ENCODE results near the gene SPEG.

SPEG gene

GRCh38 chr2:219497495-219498279, 63.0 kb downstream of the SPEG start:
- DNase-seq (ENCODE audit: low read depth), result peak; percentile 63

DNA sequence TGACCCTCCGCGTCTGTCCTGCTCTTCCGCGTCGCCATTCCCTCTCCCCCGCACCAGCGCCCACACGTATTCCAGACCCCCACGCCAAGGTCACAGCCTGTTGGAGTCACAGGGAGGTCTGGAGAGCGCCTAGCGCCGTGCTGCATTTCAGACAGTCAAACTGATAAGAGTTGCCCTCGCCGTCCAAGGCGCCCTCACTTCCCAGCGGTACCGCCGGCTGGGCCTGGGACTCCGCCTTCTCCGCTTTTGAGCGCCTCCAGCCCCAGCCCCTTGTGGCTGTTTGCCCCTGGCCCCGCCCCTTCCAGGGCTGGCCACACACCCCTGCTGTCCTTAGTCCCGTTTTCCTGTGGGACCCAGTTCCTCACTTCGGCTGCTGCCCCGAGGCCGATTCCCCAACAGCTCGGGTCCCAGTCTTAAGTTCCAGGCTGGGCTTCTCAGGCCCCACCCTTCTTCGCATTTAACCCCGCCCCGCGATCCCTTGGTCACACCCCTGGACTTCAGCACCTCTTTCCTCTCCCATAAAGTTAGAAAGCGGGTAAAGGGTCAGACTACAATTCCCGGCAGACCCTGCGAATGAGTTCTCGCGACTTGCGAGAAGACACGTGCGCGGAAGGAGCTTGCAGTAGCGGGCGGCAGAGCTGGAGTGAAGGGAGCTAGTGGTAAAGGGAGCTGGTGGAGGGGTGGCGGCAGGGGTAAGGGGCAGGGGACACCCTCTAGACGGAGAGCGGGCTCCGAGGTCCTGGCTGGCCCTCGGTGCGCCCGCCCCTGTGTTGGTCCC, 63.8 kb downstream of the SPEG start, which contains the start of gene GMPPA:
GMPPA (plus strand) TSS at position 612 of the 778 bp plus-strand sequence. CDS start 1,085 bp downstream, outside the sequence.
- peak; percentile 97 for DNase-seq (ENCODE audit: low read depth)

GRCh38 chr2:219499058-219499307, 64.3 kb downstream of the SPEG start:
- no peak for DNase-seq (ENCODE audit: low read depth)

DNA sequence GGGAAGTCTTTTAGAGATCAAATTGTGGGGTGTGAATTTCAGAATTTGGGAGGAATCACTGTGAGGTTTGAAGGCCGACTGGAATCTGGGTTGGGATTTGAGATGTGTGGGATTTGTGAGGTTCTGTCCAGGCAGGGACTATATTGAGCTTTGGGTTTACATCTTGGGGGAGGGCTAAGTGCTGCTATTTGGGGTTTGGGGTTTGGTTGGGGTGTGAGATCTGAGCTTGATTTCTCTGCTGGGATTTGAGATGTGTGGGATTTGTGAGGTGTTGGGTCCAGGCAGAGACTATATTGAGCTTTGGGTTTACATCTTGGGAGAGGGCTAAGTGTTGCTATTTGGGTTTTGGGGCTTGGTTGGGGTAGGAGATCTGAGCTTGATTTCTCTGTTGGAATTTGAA, 64.9 kb downstream of the SPEG start:
- DNase-seq (ENCODE audit: low read depth), result no peak

- DNase-seq (ENCODE audit: low read depth), result no peak
Measured at GRCh38 chr2:219500135-219500534, 65.5 kb downstream of the SPEG start.

DNA sequence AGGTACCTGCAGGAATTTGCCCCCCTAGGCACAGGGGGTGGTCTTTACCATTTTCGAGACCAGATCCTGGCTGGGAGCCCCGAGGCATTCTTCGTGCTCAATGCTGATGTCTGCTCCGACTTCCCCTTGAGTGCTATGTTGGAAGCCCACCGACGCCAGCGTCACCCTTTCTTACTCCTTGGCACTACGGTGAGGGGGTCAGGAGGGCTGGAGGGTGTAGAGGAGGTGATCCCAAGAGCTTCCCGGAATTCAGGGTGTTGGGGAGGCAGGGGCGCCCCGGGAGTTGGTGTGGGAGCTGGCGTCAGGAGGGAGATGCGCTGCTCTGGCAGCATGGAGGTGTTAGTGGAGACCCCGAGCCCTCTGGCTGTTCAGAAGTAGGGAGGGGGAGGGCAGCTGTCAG, 67.2 kb downstream of the SPEG start:
- DNase-seq (ENCODE audit: low read depth), result no peak

- DNase-seq (ENCODE audit: low read depth), result no peak
Measured at GRCh38 chr2:219502618-219503017, 68.0 kb downstream of the SPEG start.

DNA sequence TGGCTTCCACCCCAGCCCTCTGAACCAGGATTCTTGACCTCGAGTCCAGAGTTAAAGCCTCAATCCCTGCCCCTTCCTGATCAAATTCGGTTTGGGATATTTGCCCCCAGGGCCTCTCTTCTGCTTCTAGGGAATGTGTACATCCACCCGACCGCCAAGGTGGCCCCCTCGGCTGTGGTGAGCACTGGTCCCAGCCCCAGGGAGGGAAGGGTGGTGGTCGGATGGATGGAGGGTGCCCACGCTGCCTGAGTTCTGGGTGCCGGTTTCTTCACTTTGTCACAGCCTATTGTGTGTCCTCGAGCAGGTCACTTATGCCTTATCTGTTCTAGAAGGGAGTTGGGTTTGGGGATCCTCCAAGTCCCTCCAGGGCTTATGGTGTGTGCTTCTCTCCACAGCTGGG, 70.9 kb downstream of the SPEG start:
- no peak for DNase-seq (ENCODE audit: low read depth)

DNA sequence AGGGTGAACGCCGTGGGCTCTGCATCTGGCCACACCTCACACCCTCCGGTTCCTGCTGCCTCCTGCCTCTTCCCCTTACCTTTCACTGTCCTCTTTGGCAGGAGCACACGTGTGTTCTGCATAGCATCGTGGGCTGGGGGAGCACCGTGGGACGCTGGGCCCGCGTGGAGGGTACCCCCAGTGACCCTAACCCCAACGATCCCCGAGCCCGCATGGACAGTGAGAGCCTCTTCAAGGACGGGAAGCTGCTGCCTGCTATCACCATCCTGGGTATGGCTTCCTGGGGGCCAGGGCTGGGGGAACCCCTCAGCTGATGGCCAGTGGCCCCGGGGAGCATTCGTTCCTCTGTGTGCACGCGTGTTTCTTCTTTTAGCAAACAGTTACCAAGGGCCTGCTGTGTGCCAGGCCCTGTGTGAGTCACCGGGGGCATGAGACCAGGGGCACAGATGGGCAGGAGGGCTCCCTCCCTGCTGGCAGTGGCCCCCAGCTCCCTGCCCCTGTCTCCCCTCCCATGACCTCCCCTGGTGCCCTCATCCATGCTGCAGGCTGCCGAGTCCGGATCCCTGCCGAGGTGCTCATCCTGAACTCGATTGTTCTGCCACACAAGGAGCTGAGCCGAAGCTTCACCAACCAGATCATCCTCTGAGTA, 71.6 kb downstream of the SPEG start:
- no peak for DNase-seq (ENCODE audit: low read depth)

GRCh38 chr2:219506802-219507526, 72.3 kb downstream of the SPEG start:
- DNase-seq (ENCODE audit: low read depth), result no peak

DNA sequence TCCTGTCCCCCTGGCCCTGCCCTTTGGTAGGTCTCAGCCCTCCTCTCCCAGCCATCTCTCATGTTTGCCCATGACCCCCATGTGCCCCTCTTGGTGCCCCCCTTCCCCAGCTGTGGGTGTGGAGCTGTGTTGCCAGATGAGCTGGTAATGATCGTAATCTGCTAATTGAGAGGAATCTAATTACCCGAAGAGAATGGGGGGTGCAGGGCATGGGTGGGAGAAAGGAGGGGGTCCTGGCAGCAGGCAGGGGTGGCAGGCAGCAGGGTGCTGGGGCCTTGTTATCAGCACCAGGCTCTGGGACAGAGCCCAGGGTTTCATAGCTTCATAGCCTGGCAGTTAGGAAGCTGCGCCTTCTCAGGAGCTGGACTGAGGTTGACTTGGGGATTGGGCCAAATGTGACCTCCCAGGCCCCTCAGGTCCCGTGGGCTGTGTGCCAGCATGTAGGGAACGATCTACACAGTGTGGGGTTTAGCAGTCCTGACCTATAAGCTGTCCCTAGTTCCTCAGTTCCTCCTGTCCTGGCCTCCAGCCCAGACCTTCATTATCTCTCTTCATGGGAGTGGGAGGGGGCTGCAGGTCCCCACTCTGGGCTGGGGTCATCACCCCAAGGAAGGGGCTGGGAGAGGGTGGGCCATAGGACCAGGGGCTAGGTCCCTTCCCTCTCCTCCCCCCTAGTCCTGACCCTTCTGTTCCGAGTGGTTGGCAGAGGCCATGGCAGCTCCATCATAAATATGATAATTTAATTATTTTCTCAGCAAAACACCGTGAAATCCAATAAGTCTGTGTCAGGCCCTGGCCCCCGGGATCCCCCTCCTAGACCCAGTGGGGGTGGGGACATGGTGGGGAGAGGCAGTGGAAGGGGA, 73.2 kb downstream of the SPEG start:
- DNase-seq (ENCODE audit: low read depth), result no peak

- no peak for DNase-seq (ENCODE audit: low read depth)
Measured at GRCh38 chr2:219508444-219508734, 73.7 kb downstream of the SPEG start.

DNA sequence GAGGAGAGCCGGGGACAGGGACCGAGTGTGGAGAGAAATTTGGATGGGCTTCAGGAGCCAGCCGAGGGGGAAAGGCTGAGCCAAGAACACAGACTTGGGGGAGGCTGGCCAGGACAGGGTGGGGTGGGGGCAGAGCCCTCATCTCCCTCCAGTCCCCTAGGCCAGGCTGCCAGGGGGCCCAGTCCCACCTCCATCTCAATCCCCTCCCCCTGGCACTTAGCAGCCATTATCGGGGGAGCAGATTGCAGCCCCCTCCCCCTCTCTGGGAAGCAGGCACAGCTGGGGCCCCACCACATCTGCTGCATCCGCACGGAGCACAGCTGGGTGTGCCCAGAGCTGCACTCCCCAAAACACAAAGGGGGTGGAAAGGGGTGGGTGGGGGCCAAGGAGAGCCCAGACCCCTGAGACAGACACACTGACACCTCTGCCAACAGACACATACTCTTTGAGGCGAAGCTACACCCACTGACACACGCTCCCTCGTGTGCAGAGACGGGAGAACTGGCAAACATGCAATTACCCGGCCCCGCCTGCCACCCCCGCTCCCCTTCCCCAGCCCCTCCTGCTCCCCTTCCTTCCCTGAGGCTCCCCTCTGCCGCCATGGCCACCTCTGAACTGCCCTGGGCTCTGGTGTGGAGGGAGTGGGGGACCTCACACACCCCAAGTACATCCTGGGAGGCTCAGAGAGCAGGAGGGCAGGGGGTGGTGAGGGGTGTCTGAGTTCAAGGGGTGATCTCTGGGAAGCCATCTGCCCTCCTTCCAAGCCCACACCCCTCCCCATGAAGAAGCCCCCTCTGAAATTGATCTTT, 74.5 kb downstream of the SPEG start:
- DNase-seq (ENCODE audit: low read depth), result no peak

- no peak for DNase-seq (ENCODE audit: low read depth)
Measured at GRCh38 chr2:219509780-219510511, 75.3 kb downstream of the SPEG start.

DNA sequence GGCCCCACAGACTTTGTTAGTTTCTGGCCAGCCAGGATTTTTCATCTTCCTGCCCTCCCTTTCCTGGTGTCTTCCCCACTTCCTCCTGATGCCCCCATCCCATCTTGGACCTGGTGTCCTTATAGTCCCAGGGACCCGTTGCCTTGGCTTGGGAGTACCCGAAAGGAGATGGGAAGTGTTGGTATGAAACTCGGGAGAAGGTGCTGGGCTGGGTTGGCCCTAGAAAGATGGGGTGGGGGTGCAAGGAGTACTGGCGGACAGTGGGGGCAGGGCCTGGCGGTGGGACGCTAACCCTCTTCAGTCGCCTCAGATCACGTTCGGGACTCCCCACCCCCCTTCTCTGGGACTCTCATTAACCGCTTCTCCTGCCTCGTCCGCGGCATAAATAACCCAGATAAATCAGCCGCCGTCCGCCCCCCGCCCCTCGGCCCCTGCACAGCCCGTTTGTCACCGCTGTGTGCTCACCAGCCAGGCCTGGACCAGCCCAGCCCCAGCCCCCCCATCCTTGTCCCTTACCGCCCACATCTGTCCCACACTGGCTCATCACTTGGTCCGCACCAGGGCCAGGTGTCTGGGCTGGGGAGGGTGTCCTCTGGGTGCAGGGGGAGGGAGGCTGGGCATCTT, 76.0 kb downstream of the SPEG start:
- no peak for DNase-seq (ENCODE audit: low read depth)

- DNase-seq (ENCODE audit: low read depth), result no peak
Measured at GRCh38 chr2:219511547-219512325, 77.1 kb downstream of the SPEG start.

- DNase-seq (ENCODE audit: low read depth), result no peak
Measured at GRCh38 chr2:219512524-219513216, 78.0 kb downstream of the SPEG start.

DNA sequence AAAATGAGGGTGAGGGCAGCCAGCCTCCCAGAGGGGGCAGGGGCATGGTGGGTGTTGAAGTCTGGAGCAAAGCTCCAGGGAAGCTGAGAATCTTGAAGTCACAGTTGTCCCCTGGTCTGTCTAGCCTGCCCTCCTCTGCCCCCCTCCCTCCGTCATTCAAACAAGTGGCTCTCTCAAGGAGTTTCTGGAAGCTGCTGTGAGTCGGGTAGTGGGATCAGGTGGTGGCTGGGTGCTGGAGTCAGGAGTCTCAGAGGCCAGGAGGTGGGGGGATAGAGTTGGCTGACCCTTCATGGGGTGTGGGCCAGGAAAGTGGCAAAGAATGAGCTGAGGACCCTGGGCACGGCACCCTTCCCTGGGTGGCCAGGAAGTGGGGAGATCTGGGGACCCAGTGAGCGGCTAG, 79.1 kb downstream of the SPEG start:
- no peak for DNase-seq (ENCODE audit: low read depth)

Data from stromal cell of bone marrow (primary cell).